Vagina (tissue), 2 donors: ENCODE data around the gene ARL5B.

Experiments
- CTCF ChIP-seq, 3 experiments: fragments of 450-650 bp in 2 of 3; fragments of 200-600 bp in 1 of 3; sonication (generic) in 1 of 3; IDR thresholded peaks; one replicate each; pipeline ENCODE4 v1.5.1; 2017 to 2019; ENCODE audit warnings: antibody characterized with exemption in 3 of 3, mild to moderate bottlenecking in 2 of 3, moderate library complexity in 2 of 3
- POLR2A ChIP-seq, 2 donors: fragments of 450-650 bp; IDR thresholded peaks; one replicate each; pipeline ENCODE4 v1.6.1; 2017; ENCODE audit warnings: antibody characterized with exemption in 2 of 2, mild to moderate bottlenecking in 2 of 2, moderate library complexity in 2 of 2
- POLR2AphosphoS5 ChIP-seq, 2 donors: sonication (generic); formaldehyde crosslinking; IDR thresholded peaks; one replicate each; pipeline ENCODE4 v1.9.0; 2017; ENCODE audit warnings: antibody characterized with exemption in 2 of 2, mild to moderate bottlenecking in 2 of 2, low read depth in 1 of 2; ENCODE audit not compliant: insufficient read depth in 1 of 2

GRCh38 chr10:18719811-18720210, 60.6 kb downstream of the ARL5B start:
- TF ChIP-seq POLR2A (IDR thresholded peaks at IDR 0.05) (no peak), CTCF (IDR thresholded peaks at IDR 0.05) (no peak), POLR2AphosphoS5 (IDR thresholded peaks at IDR 0.05; ENCODE audit: insufficient read depth in 1 of 2, low read depth in 1 of 2) (no peak)
